HepG2 (cell line): ENCODE measurements around the gene ZNF8. TPM values are rescaled to one million over a fixed set of nuclear protein-coding genes. Genes with fewer than 3 reads are reported as not detected.

Source experiments
- ATAC-seq: fragments of 200-7000 bp; cut with Tn5 transposase; 3 replicates; pipeline ENCODE4 v1.9.1; 2020; ENCODE audit warnings: mild to moderate bottlenecking, moderate library complexity
- BruUV-seq: library from RNA; stranded (reverse); fragments of 400-500 nt; replicated peaks from 2 replicates; lab custom pipeline; 2021; lab: Mats Ljungman, UMichigan
- CTCF ChIA-PET: fragments of 300-600 bp; formaldehyde crosslinking; extraction: SDS; loops from one replicate; lab custom pipeline; 2021; ENCODE audit warnings: low total read pairs, inconsistent platforms, low intra/inter-chr PET ratio; lab: Yijun Ruan, JAX
- POLR2A ChIA-PET: fragments of 350-600 bp; sonication (Branson Sonifier 250); formaldehyde crosslinking; loops from one replicate; lab custom pipeline; 2020; ENCODE audit warnings: antibody characterized with exemption, inconsistent platforms; lab: Yijun Ruan, JAX
- DNase-seq: peaks from one replicate; pipeline ENCODE4 v3.0.0-alpha.2; 2015; ENCODE audit warnings: low spot score
- FAIRE-seq: peaks from 3 replicates; lab custom pipeline; 2011; peaks lifted over from hg19 to GRCh38; lab: Jason Lieb, UNC
- H2AFZ ChIP-seq: one replicate; pipeline ENCODE4 v1.6.1; 2011; ENCODE audit warnings: low read length, inconsistent platforms
- H3K27ac ChIP-seq: fragments of 300-600 bp; 3 replicates; pipeline ENCODE4 v1.8.0; 2011; ENCODE audit warnings: mixed run types, mild to moderate bottlenecking, mixed read lengths, low read length, inconsistent platforms; ENCODE audit not compliant: insufficient read depth; ENCODE audit errors: extremely low read length
- H3K27me3 ChIP-seq, 2 experiments: fragments of 200-600 bp in 1 of 2; 2 replicates in 1 of 2; 3 replicates in 1 of 2; pipeline versions ENCODE4 v1.6.0 to v1.8.0; 2011; ENCODE audit warnings: low read length in 2 of 2, mild to moderate bottlenecking in 2 of 2, moderate library complexity in 2 of 2, inconsistent platforms in 1 of 2; ENCODE audit not compliant: insufficient read depth in 2 of 2, control insufficient read depth in 1 of 2
- H3K36me3 ChIP-seq, 2 experiments: fragments of 200-600 bp in 1 of 2; replicated peaks in 1 of 2; 2 replicates in 1 of 2; 3 replicates in 1 of 2; pipeline versions ENCODE4 v1.5.1 to v1.8.0; 2011; ENCODE audit warnings: low read length in 2 of 2, inconsistent platforms in 1 of 2; ENCODE audit not compliant: insufficient read depth in 2 of 2, control insufficient read depth in 1 of 2
- H3K4me1 ChIP-seq: 2 replicates; pipeline ENCODE4 v1.5.1; 2012; ENCODE audit warnings: low read length, inconsistent platforms; ENCODE audit not compliant: insufficient read depth
- H3K4me2 ChIP-seq: 2 replicates; pipeline ENCODE4 v1.6.0; 2011; ENCODE audit warnings: low read depth, low read length, inconsistent platforms
- H3K4me3 ChIP-seq, 3 experiments: fragments of 200-600 bp in 1 of 3; sonication (generic), shearing (Covaris generic) in 1 of 3; replicated peaks in 1 of 3; 2 replicates each; pipeline ENCODE4 v1.5.1; 2011 to 2016; ENCODE audit warnings: low read length in 3 of 3, inconsistent platforms in 2 of 3, low read depth in 2 of 3, mild to moderate bottlenecking in 2 of 3, control low read depth in 1 of 3, mixed read lengths in 1 of 3; ENCODE audit not compliant: insufficient read depth in 1 of 3
- H3K79me2 ChIP-seq: one replicate; pipeline ENCODE4 v1.6.1; 2011; ENCODE audit warnings: low read length, inconsistent platforms; ENCODE audit not compliant: insufficient read depth
- H3K9ac ChIP-seq: 2 replicates; pipeline ENCODE4 v1.6.0; 2011; ENCODE audit warnings: mild to moderate bottlenecking, low read depth, low read length, inconsistent platforms; ENCODE audit not compliant: insufficient read depth
- H3K9me3 ChIP-seq: 2 replicates; pipeline ENCODE4 v1.5.1; 2012; ENCODE audit warnings: mild to moderate bottlenecking, low read length
- H4K20me1 ChIP-seq: 2 replicates; pipeline ENCODE4 v1.6.0; 2011; ENCODE audit warnings: inconsistent platforms, mild to moderate bottlenecking, low read length, moderate library complexity; ENCODE audit not compliant: insufficient read depth
- BRCA1 ChIP-seq: sonication (generic); formaldehyde crosslinking; IDR thresholded peaks from 2 replicates; pipeline ENCODE4 v1.4.0; 2020; ENCODE audit warnings: missing genetic modification reagents
- CHCHD3 ChIP-seq: sonication (generic); formaldehyde crosslinking; IDR thresholded peaks from 2 replicates; pipeline ENCODE4 v1.8.0; 2022; ENCODE audit warnings: mild to moderate bottlenecking, missing genetic modification reagents, moderate library complexity
- FOXP1 ChIP-seq, 2 experiments: fragments of 450-650 bp in 1 of 2; IDR thresholded peaks; 2 replicates each; pipeline ENCODE4 v1.6.1; 2017 to 2018; ENCODE audit warnings: antibody characterized with exemption in 1 of 2
- GATA4 ChIP-seq: sonication (generic); IDR thresholded peaks from 2 replicates; pipeline ENCODE4 v1.6.1; 2016; ENCODE audit warnings: antibody characterized with exemption, low read depth, borderline replicate concordance
- KLF11 ChIP-seq: IDR thresholded peaks from 2 replicates; pipeline ENCODE4 v1.6.1; 2016; ENCODE audit warnings: missing compliant biosample characterization
- MAFG ChIP-seq: sonication (generic); formaldehyde crosslinking; IDR thresholded peaks from 2 replicates; pipeline ENCODE4 v1.5.1; 2020; ENCODE audit warnings: mild to moderate bottlenecking, missing genetic modification reagents
- NCOA2 ChIP-seq: sonication (generic); formaldehyde crosslinking; IDR thresholded peaks from 2 replicates; pipeline ENCODE4 v1.8.0; 2022; ENCODE audit warnings: inconsistent platforms
- RELA ChIP-seq: sonication (generic); formaldehyde crosslinking; IDR thresholded peaks from 2 replicates; pipeline ENCODE4 v1.4.0; 2020; ENCODE audit warnings: missing genetic modification reagents
- ZEB1 ChIP-seq: IDR thresholded peaks from 2 replicates; pipeline ENCODE4 v1.6.1; 2012; ENCODE audit warnings: mild to moderate bottlenecking, low read depth, inconsistent platforms; ENCODE audit not compliant: insufficient replicate concordance
- ZFP36L1 ChIP-seq: sonication (generic); formaldehyde crosslinking; IDR thresholded peaks from 2 replicates; pipeline ENCODE4 v1.8.0; 2022; ENCODE audit warnings: mild to moderate bottlenecking, missing genetic modification reagents, moderate library complexity
- ZNF101 ChIP-seq: sonication (generic); formaldehyde crosslinking; IDR thresholded peaks from 2 replicates; pipeline ENCODE4 v1.4.0; 2020; ENCODE audit warnings: mild to moderate bottlenecking, low read depth, missing genetic modification reagents, borderline replicate concordance
- ZNF235 ChIP-seq: sonication (generic); formaldehyde crosslinking; IDR thresholded peaks from 2 replicates; pipeline ENCODE4 v1.8.1; 2023; ENCODE audit warnings: mild to moderate bottlenecking, missing genetic modification reagents, borderline replicate concordance
- ZNF720 ChIP-seq: sonication (generic); formaldehyde crosslinking; IDR thresholded peaks from 2 replicates; pipeline ENCODE4 v1.4.0; 2020; ENCODE audit warnings: missing genetic modification reagents
- ZSCAN30 ChIP-seq: sonication (generic); formaldehyde crosslinking; IDR thresholded peaks from 2 replicates; pipeline ENCODE4 v1.5.0; 2020; ENCODE audit warnings: mild to moderate bottlenecking, missing genetic modification reagents
- WGBS: methylation state at CpG from one replicate; pipeline ENCODE4 v1.1.6; 2017; ENCODE audit warnings: low lambda C conversion rate; 5-methylcytosine and 5-hydroxymethylcytosine counted together
- in situ Hi-C: cut with HindIII; loops from 2 replicates; pipeline ENCODE4 v1.10.0; 2017; ENCODE audit warnings: low pct_unique_long_range_greater_than_20kb; ENCODE audit not compliant: extremely low pct_ligation_motif_present
- intact Hi-C: fragments of 100-400 bp; cut with micrococcal nuclease; formaldehyde crosslinking; loops from one replicate; pipeline ENCODE4 v1.10.0; 2022; ENCODE audit not compliant: unreplicated experiment
- polyA plus RNA-seq, 8 experiments: library from polyadenylated mRNA; depleted of rRNA in 3 of 8; stranded (reverse) in 7 of 8; unstranded in 1 of 8; fragments of >200 nt; fragmentation: Illumina TruSeq in 4 of 8; extraction: Trizol in 4 of 8; gene quantifications; 2 replicates each; pipeline versions ENCODE4 v1.2.1 to v1.2.3, GENCODE V29; 2011 to 2016; ENCODE audit warnings: low read depth in 4 of 8, missing spikeins in 1 of 8, mixed read lengths in 1 of 8; ENCODE audit not compliant: insufficient read depth in 1 of 8
- total RNA-seq, 5 experiments: library from RNA; depleted of rRNA; stranded (reverse); fragments of >200 nt; fragmentation: Illumina TruSeq; extraction: Trizol; gene quantifications; 2 replicates each; pipeline ENCODE4 v1.2.3, GENCODE V29; 2016; ENCODE audit warnings: low read depth in 1 of 5
- TF ChIP-seq, protein P1 (sequence below): IDR thresholded peaks from 2 replicates; pipeline ENCODE4 v1.6.1; 2016; ENCODE audit warnings: low read depth, control low read depth

ZNF8 gene
- total and polyA plus RNA-seq, 2 of the 13 experiments (the other 11 are each of a cell fraction or from before 2014, with no cell fraction given), result 3.1 to 3.3 TPM

- intact Hi-C loops, result no loop called here
- Histone ChIP-seq H2AFZ (no peak overlapping the region), H3K4me3 (peak overlapping the region; percentile 85 to 96 (median 96)), H3K4me1 (peaks cover 37% of the 10 kb centered on the region), H3K36me3 (peaks cover 5 to 6% of the 10 kb centered on the region in 2 experiments; a peak in 4 of 5 replicates), H3K27ac (no peak overlapping the region), H3K9me3 (no peaks in the 10 kb centered on the region; the same call in 1 of the 2 replicates), H4K20me1 (no peaks in the 10 kb centered on the region), H3K4me2 (peak overlapping the region; percentile 95), H3K79me2 (peaks cover 56% of the 10 kb centered on the region), H3K27me3 (no peaks in the 10 kb centered on the region; a peak in 1 of 5 replicates), H3K9ac (peak overlapping the region; percentile 93)
- ATAC-seq (no peak), FAIRE-seq (no peak), DNase-seq (no peak)
- POLR2A ChIA-PET, result interaction anchor here (0.7 to 1.2 kb wide), 3 partner anchors 47 to 277 kb away, joined by 3 to 4 read pairs (median 3); partner anchors contain the start of genes ZNF606 and ZSCAN22
- in situ Hi-C loops, result no loop called here
- 86% methylated on average over 4 of the region's 4 CpGs for WGBS
- CTCF ChIA-PET, result no interaction called here
- BruUV-seq, result no TSS peak
- no peak for TF ChIP-seq ZFP36L1 (CRISPR knock-in tag)
- no peak for TF ChIP-seq BRCA1 (CRISPR knock-in tag)
- no peak for TF ChIP-seq GATA4
- TF ChIP-seq KLF11 (CRISPR knock-in tag), result no peak
- TF ChIP-seq ZNF235 (CRISPR knock-in tag), result no peak
Measured at GRCh38 chr19:58279925-58280316, 1.2 kb downstream of the ZNF8 start.

GRCh38 chr19:58284199-58284598, 5.4 kb downstream of the ZNF8 start:
- Histone ChIP-seq H3K79me2 (peaks cover 51% of the 10 kb centered on the region), H3K36me3 (peaks cover 26 to 41% of the 10 kb centered on the region in 2 experiments), H3K9ac (no peak overlapping the region), H3K4me2 (no peak overlapping the region), H3K9me3 (no peaks in the 10 kb centered on the region), H3K27me3 (no peaks in the 10 kb centered on the region; a peak in 1 of 5 replicates), H3K27ac (no peak overlapping the region), H4K20me1 (no peaks in the 10 kb centered on the region), H3K4me1 (peaks cover 26% of the 10 kb centered on the region), H2AFZ (no peak overlapping the region), H3K4me3 (no peak overlapping the region)
- ATAC-seq (no peak), FAIRE-seq (no peak), DNase-seq (no peak)
- in situ Hi-C loops, result no loop called here
- 98% methylated on average over 7 of the region's 7 CpGs for WGBS
- POLR2A ChIA-PET, result no interaction called here
- no TSS peak for BruUV-seq
- intact Hi-C loops, result no loop called here
- CTCF ChIA-PET, result no interaction called here
- no peak for TF ChIP-seq ZSCAN30 (CRISPR knock-in tag)
- TF ChIP-seq MAFG (CRISPR knock-in tag), result no peak
- no peak for TF ChIP-seq NCOA2 (CRISPR knock-in tag)
- TF ChIP-seq, protein P1, sequence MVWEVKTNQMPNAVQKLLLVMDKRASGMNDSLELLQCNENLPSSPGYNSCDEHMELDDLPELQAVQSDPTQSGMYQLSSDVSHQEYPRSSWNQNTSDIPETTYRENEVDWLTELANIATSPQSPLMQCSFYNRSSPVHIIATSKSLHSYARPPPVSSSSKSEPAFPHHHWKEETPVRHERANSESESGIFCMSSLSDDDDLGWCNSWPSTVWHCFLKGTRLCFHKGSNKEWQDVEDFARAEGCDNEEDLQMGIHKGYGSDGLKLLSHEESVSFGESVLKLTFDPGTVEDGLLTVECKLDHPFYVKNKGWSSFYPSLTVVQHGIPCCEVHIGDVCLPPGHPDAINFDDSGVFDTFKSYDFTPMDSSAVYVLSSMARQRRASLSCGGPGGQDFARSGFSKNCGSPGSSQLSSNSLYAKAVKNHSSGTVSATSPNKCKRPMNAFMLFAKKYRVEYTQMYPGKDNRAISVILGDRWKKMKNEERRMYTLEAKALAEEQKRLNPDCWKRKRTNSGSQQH (CRISPR knock-in tag), result no peak
- TF ChIP-seq FOXP1 (IDR thresholded peaks at IDR 0.05), result no peak
- TF ChIP-seq FOXP1 (CRISPR knock-in tag; IDR thresholded peaks at IDR 0.05), result no peak
- TF ChIP-seq ZNF720 (CRISPR knock-in tag), result no peak
- TF ChIP-seq CHCHD3 (CRISPR knock-in tag), result no peak
- no peak for TF ChIP-seq RELA (CRISPR knock-in tag)
- no peak for TF ChIP-seq ZNF101
- TF ChIP-seq ZEB1, result no peak
